Natural killer cell (primary cell): ENCODE results near the gene ZNF32. TPM values are rescaled to one million over a fixed set of nuclear protein-coding genes. Genes with fewer than 3 reads are reported as not detected.

Source experiments
- ATAC-seq, 3 donors: fragments of 150-1000 bp in 2 of 3; fragments of 200-7000 bp in 1 of 3; cut with Tn5 transposase; 1 replicate in 1 of 3; 2 replicates in 2 of 3; pipeline ENCODE4 v1.10.0; 2021; ENCODE audit warnings: mild to moderate bottlenecking in 2 of 3, moderate library complexity in 2 of 3
- DNase-seq, 2 donors: peaks; one replicate each; pipeline versions ENCODE4 v3.0.0 to v3.0.0-alpha.2; 2013 to 2021; ENCODE audit warnings: mixed read lengths in 1 of 2
- H3K27ac ChIP-seq: one replicate; pipeline ENCODE4 v1.5.1; 2013; ENCODE audit warnings: mild to moderate bottlenecking, low read length
- H3K27me3 ChIP-seq: one replicate; pipeline ENCODE4 v1.6.1; 2013; ENCODE audit warnings: low read length; ENCODE audit not compliant: control insufficient read depth, insufficient read depth
- H3K36me3 ChIP-seq: one replicate; pipeline ENCODE4 v1.6.1; 2013; ENCODE audit warnings: low read length; ENCODE audit not compliant: control insufficient read depth, insufficient read depth
- H3K4me1 ChIP-seq: one replicate; pipeline ENCODE4 v1.6.1; 2013; ENCODE audit warnings: low read length; ENCODE audit not compliant: control insufficient read depth, insufficient read depth
- H3K4me3 ChIP-seq: one replicate; pipeline ENCODE4 v1.5.1; 2013; ENCODE audit warnings: low read length
- H3K9me3 ChIP-seq: one replicate; pipeline ENCODE4 v1.6.1; 2013; ENCODE audit warnings: low read length; ENCODE audit not compliant: control insufficient read depth, insufficient read depth
- H3K27ac Mint-ChIP-seq, 2 donors: one replicate each; pipeline ENCODE4 v1.8.0; 2022; ENCODE audit warnings: mild to moderate bottlenecking in 2 of 2, mixed read lengths in 2 of 2, moderate library complexity in 1 of 2
- H3K27me3 Mint-ChIP-seq, 2 donors: one replicate each; pipeline ENCODE4 v1.8.0; 2022; ENCODE audit warnings: low read depth in 2 of 2, mixed read lengths in 2 of 2
- H3K36me3 Mint-ChIP-seq: one replicate; pipeline ENCODE4 v1.8.0; 2022; ENCODE audit warnings: mixed read lengths
- H3K4me1 Mint-ChIP-seq, 2 donors: one replicate each; pipeline ENCODE4 v1.8.0; 2022; ENCODE audit warnings: mixed read lengths in 2 of 2
- H3K4me3 Mint-ChIP-seq: one replicate; pipeline ENCODE4 v1.8.0; 2022; ENCODE audit warnings: mild to moderate bottlenecking, moderate library complexity, mixed read lengths
- H3K9me3 Mint-ChIP-seq, 2 donors: one replicate each; pipeline ENCODE4 v1.8.0; 2022; ENCODE audit warnings: mixed read lengths in 2 of 2
- WGBS: methylation state at CpG from one replicate; pipeline ENCODE4 v1.1.7; 2013; ENCODE audit warnings: missing lambda C conversion rate; ENCODE audit not compliant: insufficient coverage; 5-methylcytosine and 5-hydroxymethylcytosine counted together
- intact Hi-C: fragments of 100-400 bp; cut with micrococcal nuclease; formaldehyde crosslinking; loops from one replicate; pipeline ENCODE4 v1.14.2; 2022
- total RNA-seq, 4 donors: library from RNA; stranded (reverse); fragments of 120-200 nt in 1 of 4; gene quantifications; one replicate each; pipeline versions ENCODE4 v1.2.3 to v1.2.4, GENCODE V29; 2013 to 2022
- TF ChIP-seq, protein P1 (sequence below): fragments of 200-600 bp; IDR thresholded peaks from one replicate; pipeline ENCODE4 v1.8.0; 2022; ENCODE audit warnings: antibody characterized with exemption

ZNF32 gene
- total RNA-seq, 3 donors from 2014 or later (not counting 1 experiment from before 2014, with no cell fraction given) = 19.1 to 28.9 (median 26.2) TPM

DNA sequence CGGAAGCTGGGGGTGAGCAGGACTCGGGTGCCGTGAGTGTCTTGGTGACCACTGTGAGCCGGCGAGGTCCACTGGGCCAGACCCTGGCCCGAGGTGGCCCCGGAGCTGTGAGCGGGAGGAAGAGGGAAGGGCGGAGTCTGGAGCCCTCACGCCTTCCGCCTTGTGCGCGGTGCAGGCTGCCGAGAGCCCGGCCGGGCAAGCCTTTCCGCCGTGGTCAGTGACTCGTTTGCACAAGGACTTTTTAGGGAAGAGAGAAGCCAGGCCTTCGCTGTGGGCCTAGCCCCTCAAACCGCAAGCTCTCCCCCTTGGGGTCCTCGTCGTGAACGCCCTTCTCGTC lies 40.9 kb upstream of the ZNF32 start:
- Mint-ChIP-seq H3K36me3 (no peaks in the 10 kb centered on the region), H3K9me3 (no peaks in the 10 kb centered on the region), H3K4me1 (peaks cover 10 to 22% of the 10 kb centered on the region in 2 donors), H3K27me3 (peaks cover 7 to 25% of the 10 kb centered on the region in 2 donors), H3K27ac (peak overlapping the region; percentile 73 to 83), H3K4me3 (peak overlapping the region; percentile 91)
- DNase-seq = peak; percentile 39 to 50
- H3K4me3 ChIP-seq = peak overlapping the region; percentile 57
- peak; percentile 60 to 72 (median 66) for ATAC-seq
- H3K36me3 ChIP-seq = no peaks in the 10 kb centered on the region
- peaks cover 12% of the 10 kb centered on the region for H3K4me1 ChIP-seq
- WGBS = 1% methylated on average over 25 of the region's 25 CpGs
- intact Hi-C loops = no loop called here
- no peaks in the 10 kb centered on the region for H3K9me3 ChIP-seq
- peak overlapping the region; percentile 36 for H3K27ac ChIP-seq
- H3K27me3 ChIP-seq = no peaks in the 10 kb centered on the region
- TF ChIP-seq, protein P1, sequence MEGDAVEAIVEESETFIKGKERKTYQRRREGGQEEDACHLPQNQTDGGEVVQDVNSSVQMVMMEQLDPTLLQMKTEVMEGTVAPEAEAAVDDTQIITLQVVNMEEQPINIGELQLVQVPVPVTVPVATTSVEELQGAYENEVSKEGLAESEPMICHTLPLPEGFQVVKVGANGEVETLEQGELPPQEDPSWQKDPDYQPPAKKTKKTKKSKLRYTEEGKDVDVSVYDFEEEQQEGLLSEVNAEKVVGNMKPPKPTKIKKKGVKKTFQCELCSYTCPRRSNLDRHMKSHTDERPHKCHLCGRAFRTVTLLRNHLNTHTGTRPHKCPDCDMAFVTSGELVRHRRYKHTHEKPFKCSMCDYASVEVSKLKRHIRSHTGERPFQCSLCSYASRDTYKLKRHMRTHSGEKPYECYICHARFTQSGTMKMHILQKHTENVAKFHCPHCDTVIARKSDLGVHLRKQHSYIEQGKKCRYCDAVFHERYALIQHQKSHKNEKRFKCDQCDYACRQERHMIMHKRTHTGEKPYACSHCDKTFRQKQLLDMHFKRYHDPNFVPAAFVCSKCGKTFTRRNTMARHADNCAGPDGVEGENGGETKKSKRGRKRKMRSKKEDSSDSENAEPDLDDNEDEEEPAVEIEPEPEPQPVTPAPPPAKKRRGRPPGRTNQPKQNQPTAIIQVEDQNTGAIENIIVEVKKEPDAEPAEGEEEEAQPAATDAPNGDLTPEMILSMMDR = no peak

DNA sequence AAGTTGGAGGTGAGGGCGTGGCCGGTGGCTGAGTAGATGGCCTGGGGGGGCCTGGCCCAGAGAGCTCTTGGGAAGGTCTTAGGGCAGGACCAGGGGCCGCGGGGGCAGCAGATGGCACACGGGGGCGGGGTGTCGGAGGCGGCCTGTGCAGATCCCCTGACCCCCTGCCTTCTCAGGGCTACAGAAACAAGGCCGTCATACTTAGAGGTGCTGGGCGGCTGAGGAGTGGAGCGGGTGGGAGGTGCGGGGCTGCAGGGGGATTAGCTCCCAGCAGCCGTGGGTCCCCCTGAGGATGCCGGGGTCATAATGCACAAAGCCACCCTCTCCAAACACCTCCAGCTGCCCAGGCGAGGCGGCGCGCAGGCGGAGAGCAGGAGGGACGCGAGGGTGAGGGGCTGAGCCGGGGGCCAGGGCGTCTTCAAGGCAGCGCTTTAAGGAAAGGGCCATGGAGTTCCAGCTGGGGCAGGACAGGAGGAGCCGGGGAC lies 40.4 kb upstream of the ZNF32 start:
- peaks cover 10 to 22% of the 10 kb centered on the region in 2 donors for H3K4me1 Mint-ChIP-seq
- Histone ChIP-seq H3K27me3 (no peaks in the 10 kb centered on the region), H3K27ac (no peak overlapping the region), H3K36me3 (no peaks in the 10 kb centered on the region), H3K4me1 (peaks cover 12% of the 10 kb centered on the region), H3K9me3 (no peaks in the 10 kb centered on the region), H3K4me3 (peak overlapping the region; percentile 57)
- peak overlapping the region in 1 of 2 donors; percentile 83 for H3K27ac Mint-ChIP-seq
- no peaks in the 10 kb centered on the region for H3K36me3 Mint-ChIP-seq
- H3K9me3 Mint-ChIP-seq = no peaks in the 10 kb centered on the region
- H3K27me3 Mint-ChIP-seq = peaks cover 7 to 23% of the 10 kb centered on the region in 2 donors
- intact Hi-C loops = no loop called here
- no peak for DNase-seq
- WGBS = 83% methylated on average over 25 of the region's 25 CpGs
- peak overlapping the region; percentile 91 for H3K4me3 Mint-ChIP-seq
- no peak for ATAC-seq
- TF ChIP-seq, protein P1 = no peak

DNA sequence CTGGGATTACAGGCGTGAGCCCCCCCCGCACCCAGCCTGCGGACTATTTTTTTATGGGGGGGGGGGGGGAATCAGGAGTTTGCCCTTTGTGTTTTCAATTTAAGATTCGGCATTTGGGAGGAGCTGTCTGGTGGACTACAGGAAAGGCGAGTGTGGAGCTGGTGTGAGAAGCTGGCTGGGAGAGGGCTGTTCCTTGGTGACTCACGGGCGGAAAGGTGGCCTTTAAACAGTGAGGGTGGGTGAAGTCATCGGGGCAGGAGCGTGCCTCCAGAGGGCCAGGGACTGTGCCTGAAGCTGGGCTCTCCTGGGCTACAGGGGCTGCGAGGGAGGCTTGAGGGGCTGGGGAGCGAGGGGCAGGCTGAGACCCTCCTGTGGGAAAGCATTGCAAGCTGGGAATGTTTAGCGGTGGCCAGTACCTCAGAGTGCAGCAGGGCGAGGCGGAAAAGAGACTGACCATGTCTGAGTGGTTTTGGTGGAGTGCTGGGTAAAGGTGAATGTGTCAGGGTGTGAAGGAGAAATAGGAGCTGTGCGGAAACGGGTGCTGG lies 39.7 kb upstream of the ZNF32 start:
- Mint-ChIP-seq H3K4me3 (peak overlapping the region; percentile 68), H3K36me3 (no peaks in the 10 kb centered on the region), H3K27me3 (peaks cover 8 to 18% of the 10 kb centered on the region in 2 donors), H3K4me1 (peaks cover 10 to 22% of the 10 kb centered on the region in 2 donors), H3K27ac (no peak overlapping the region), H3K9me3 (no peaks in the 10 kb centered on the region)
- Histone ChIP-seq H3K27ac (no peak overlapping the region), H3K36me3 (no peaks in the 10 kb centered on the region), H3K9me3 (no peaks in the 10 kb centered on the region), H3K27me3 (no peaks in the 10 kb centered on the region), H3K4me1 (peaks cover 12% of the 10 kb centered on the region), H3K4me3 (no peak overlapping the region)
- ATAC-seq (no peak), DNase-seq (no peak)
- WGBS = 93% methylated on average over 16 of the region's 16 CpGs
- intact Hi-C loops = no loop called here
- TF ChIP-seq, protein P1 = no peak

DNA sequence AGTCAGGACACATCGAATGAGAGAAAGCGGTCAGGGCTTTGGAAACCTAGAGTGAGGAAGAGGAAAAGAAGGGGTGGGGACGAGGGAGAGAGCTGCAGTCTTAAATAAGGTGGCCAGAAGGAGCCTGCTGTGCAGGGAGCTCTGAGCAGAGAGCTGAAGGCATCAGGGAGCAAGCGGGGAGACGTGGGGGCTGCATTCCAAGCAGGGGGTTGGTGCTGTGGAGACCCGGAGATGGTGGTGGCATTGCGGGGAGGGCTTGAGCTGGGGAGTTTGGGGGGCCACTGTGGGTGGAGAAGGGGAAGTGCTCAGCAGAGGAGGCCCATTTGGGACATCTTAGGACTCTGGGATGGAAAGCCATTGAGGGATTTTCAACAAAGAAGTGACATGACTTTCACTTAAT lies 38.7 kb upstream of the ZNF32 start:
- Histone ChIP-seq H3K4me1 (peaks cover 12% of the 10 kb centered on the region), H3K27me3 (no peaks in the 10 kb centered on the region), H3K9me3 (no peaks in the 10 kb centered on the region), H3K4me3 (no peak overlapping the region), H3K27ac (no peak overlapping the region), H3K36me3 (no peaks in the 10 kb centered on the region)
- WGBS = 88% methylated on average over 7 of the region's 7 CpGs
- H3K4me1 Mint-ChIP-seq = peaks cover 10 to 22% of the 10 kb centered on the region in 2 donors
- no peak overlapping the region for H3K27ac Mint-ChIP-seq
- ATAC-seq (no peak), DNase-seq (no peak)
- intact Hi-C loops = no loop called here
- H3K9me3 Mint-ChIP-seq = no peaks in the 10 kb centered on the region
- TF ChIP-seq, protein P1 = no peak
- H3K36me3 Mint-ChIP-seq = no peaks in the 10 kb centered on the region
- H3K27me3 Mint-ChIP-seq = peaks cover 12 to 18% of the 10 kb centered on the region in 2 donors
- H3K4me3 Mint-ChIP-seq = peak overlapping the region; percentile 72
